Spleen (tissue), 11 donors: ENCODE results near the gene CARD10. TPM values are rescaled to one million over a fixed set of nuclear protein-coding genes. Genes with fewer than 3 reads are reported as not detected.

Experiments used
- DNase-seq: peaks from one replicate; pipeline ENCODE4 v3.0.0-alpha.2; 2020
- H3K27ac ChIP-seq, 8 donors: fragments of 200-600 bp; sonication (generic) in 7 of 8; 1 replicate in 4 of 8; 2 replicates in 4 of 8; pipeline versions ENCODE4 v1.5.0 to v1.8.0; 2016 to 2021; ENCODE audit warnings: inconsistent platforms in 4 of 8, mild to moderate bottlenecking in 4 of 8, moderate library complexity in 1 of 8
- H3K27me3 ChIP-seq, 7 donors: fragments of 200-600 bp; sonication (generic) in 6 of 7; replicated peaks in 1 of 7; 1 replicate in 4 of 7; 2 replicates in 3 of 7; pipeline versions ENCODE4 v1.5.0 to v1.8.0; 2016 to 2021; ENCODE audit warnings: inconsistent platforms in 3 of 7, mild to moderate bottlenecking in 1 of 7
- H3K36me3 ChIP-seq, 6 donors: fragments of 200-600 bp; sonication (generic) in 5 of 6; 1 replicate in 4 of 6; 2 replicates in 2 of 6; pipeline versions ENCODE4 v1.5.0 to v1.8.0; 2016 to 2021; ENCODE audit warnings: inconsistent platforms in 2 of 6
- H3K4me1 ChIP-seq, 6 donors: fragments of 200-600 bp; sonication (generic) in 5 of 6; 1 replicate in 3 of 6; 2 replicates in 3 of 6; pipeline versions ENCODE4 v1.5.0 to v1.8.0; 2016 to 2021; ENCODE audit warnings: inconsistent platforms in 3 of 6
- H3K4me3 ChIP-seq, 8 donors: fragments of 200-600 bp; sonication (generic) in 7 of 8; 1 replicate in 4 of 8; 2 replicates in 4 of 8; pipeline versions ENCODE4 v1.5.0 to v1.8.0; 2016 to 2021; ENCODE audit warnings: inconsistent platforms in 4 of 8, mild to moderate bottlenecking in 4 of 8, moderate library complexity in 2 of 8
- H3K9me3 ChIP-seq, 8 donors: fragments of 200-600 bp; sonication (generic) in 7 of 8; 1 replicate in 4 of 8; 2 replicates in 4 of 8; pipeline versions ENCODE4 v1.5.0 to v1.8.0; 2016 to 2021; ENCODE audit warnings: inconsistent platforms in 4 of 8
- POLR2A ChIP-seq, 3 donors: fragments of 450-650 bp; IDR thresholded peaks; one replicate each; pipeline ENCODE4 v1.5.1; 2017; ENCODE audit warnings: antibody characterized with exemption in 3 of 3, mild to moderate bottlenecking in 1 of 3
- POLR2AphosphoS5 ChIP-seq, 3 donors: sonication (generic); formaldehyde crosslinking; IDR thresholded peaks; one replicate each; pipeline ENCODE4 v1.5.1; 2017; ENCODE audit warnings: antibody characterized with exemption in 3 of 3
- WGBS, 5 donors: extraction: QIAGEN DNeasy Blood & Tissue Kit in 3 of 5; methylation state at CpG; one replicate each; pipeline versions ENCODE4 v1.1.5 to v1.1.7; 2013 to 2018; 5-methylcytosine and 5-hydroxymethylcytosine counted together
- intact Hi-C: fragments of 100-400 bp; cut with DNase I; formaldehyde crosslinking; loops from one replicate; pipeline ENCODE4 v1.15.0; 2023; ENCODE audit warnings: low total_unique reads
- polyA plus RNA-seq, 3 donors: library from polyadenylated mRNA; stranded (reverse); fragments of 200-250 nt; gene quantifications; one replicate each; pipeline ENCODE4 v1.2.1, GENCODE V29; 2013
- total RNA-seq, 7 donors: library from RNA; depleted of rRNA in 3 of 7; stranded (reverse); fragments of >200 nt in 3 of 7; fragmentation: NEBNext Ultra II Directional in 4 of 7; extraction: Animal tissue kit (Norgen Biotek cat#: 25700) in 4 of 7; gene quantifications; one replicate each; pipeline versions ENCODE4 v1.1.0 to v1.2.1, GENCODE V29; 2016 to 2021
- TF ChIP-seq, protein P1 (sequence below), 11 experiments: fragments of 200-600 bp in 7 of 11; fragments of 450-650 bp in 4 of 11; sonication (generic) in 4 of 11; IDR thresholded peaks in 8 of 11; conservative IDR thresholded peaks in 3 of 11; 1 replicate in 7 of 11; 2 replicates in 4 of 11; pipeline versions ENCODE4 v1.4.0 to v1.8.0; 2016 to 2021; ENCODE audit warnings: antibody characterized with exemption in 11 of 11, inconsistent platforms in 4 of 11, mild to moderate bottlenecking in 1 of 11
- donor health status: healthy with polysubstance abuse.
- donor health status: DM: no; HTN: no; CAD: no; lungs with moderate emphysema.
- donor health status: DM: no; HTN: no; CAD: no.
- donor health status: Bipolar disorder and iron deficiency.
- donor health status: healthy.
- donor health status: DM: no; HTN: no; CAD: no.
- donor health status: DM: yes; HTN: yes; CAD: no.

The CARD10 gene
- total and polyA plus RNA-seq, 10 donors: 2.5 to 12.5 (median 9.5) TPM

DNA sequence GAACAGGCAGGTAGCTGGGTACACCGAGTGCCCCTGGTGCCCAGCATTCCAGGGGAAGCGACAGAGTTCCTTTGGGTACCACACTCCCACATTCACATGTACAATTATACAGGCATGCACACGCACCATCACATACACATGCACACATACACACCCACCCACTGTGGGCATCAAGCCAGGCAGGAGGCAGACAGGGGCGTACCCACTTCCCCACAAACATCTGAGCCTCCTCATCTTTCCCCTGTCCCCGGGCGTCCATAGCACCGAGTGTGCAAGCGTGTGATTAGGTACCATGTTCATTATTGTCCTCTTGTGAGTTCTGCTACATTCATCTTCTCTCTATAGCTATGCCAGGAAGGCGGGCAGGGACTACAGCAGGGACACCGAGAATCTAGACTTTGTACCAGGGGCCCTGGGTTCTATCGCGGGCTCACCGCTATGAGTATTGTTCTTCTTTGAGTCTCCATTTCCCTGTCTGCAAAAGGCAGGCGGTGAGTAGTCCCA is 2.1 kb upstream of the CARD10 start:
- peaks cover 0 to 5% (median 0%) of the 10 kb centered on the region in 8 donors for H3K9me3 ChIP-seq
- H3K36me3 ChIP-seq: no peaks in the 10 kb centered on the region
- no peak for TF ChIP-seq POLR2AphosphoS5 (IDR thresholded peaks at IDR 0.05)
- no peak for TF ChIP-seq POLR2A (IDR thresholded peaks at IDR 0.05)
- TF ChIP-seq, protein P1, sequence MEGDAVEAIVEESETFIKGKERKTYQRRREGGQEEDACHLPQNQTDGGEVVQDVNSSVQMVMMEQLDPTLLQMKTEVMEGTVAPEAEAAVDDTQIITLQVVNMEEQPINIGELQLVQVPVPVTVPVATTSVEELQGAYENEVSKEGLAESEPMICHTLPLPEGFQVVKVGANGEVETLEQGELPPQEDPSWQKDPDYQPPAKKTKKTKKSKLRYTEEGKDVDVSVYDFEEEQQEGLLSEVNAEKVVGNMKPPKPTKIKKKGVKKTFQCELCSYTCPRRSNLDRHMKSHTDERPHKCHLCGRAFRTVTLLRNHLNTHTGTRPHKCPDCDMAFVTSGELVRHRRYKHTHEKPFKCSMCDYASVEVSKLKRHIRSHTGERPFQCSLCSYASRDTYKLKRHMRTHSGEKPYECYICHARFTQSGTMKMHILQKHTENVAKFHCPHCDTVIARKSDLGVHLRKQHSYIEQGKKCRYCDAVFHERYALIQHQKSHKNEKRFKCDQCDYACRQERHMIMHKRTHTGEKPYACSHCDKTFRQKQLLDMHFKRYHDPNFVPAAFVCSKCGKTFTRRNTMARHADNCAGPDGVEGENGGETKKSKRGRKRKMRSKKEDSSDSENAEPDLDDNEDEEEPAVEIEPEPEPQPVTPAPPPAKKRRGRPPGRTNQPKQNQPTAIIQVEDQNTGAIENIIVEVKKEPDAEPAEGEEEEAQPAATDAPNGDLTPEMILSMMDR (IDR thresholded peaks at IDR 0.05 in 8 of 11, conservative IDR thresholded peaks at IDR 0.05 in 3 of 11): no peak
- H3K27ac ChIP-seq: no peak overlapping the region
- 60 to 67% (median 66%) methylated on average over 14 of the region's 14 CpGs for WGBS, 5 donors
- peaks cover 0 to 45% (median 25%) of the 10 kb centered on the region in 6 donors for H3K4me1 ChIP-seq
- intact Hi-C loops: no loop called here
- DNase-seq: no peak
- H3K27me3 ChIP-seq: peaks cover 0 to 74% (median 19%) of the 10 kb centered on the region in 7 donors
- no peak overlapping the region for H3K4me3 ChIP-seq

DNA sequence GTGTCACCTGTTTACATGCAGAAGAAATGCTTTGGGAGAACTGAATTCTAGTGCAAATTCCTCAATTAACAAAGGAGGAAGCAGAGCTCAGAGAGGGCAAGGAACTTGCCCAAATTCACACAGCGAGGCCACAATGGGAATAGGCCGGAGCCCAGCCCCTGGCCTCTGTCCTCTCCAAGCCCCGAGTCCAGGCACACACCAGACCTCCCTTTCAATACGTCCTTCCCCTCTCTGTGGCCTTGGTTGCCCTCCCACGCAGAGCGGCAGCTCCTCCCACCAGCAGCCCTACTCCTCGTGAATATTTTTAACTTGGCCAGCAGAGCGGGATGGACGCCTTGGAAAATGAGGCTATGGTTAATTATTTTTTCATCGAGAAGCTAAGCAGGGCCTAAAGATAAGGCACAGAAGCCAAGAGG is 1.6 kb upstream of the CARD10 start:
- peaks cover 0 to 7% (median 0%) of the 10 kb centered on the region in 8 donors for H3K9me3 ChIP-seq
- intact Hi-C loops: no loop called here
- DNase-seq: no peak
- TF ChIP-seq POLR2AphosphoS5 (IDR thresholded peaks at IDR 0.05): peak in 1 of 3 donors; percentile 31
- TF ChIP-seq, protein P1 (IDR thresholded peaks at IDR 0.05 in 8 of 11, conservative IDR thresholded peaks at IDR 0.05 in 3 of 11): no peak
- H3K27ac ChIP-seq: no peak overlapping the region
- H3K27me3 ChIP-seq: peaks cover 0 to 74% (median 19%) of the 10 kb centered on the region in 7 donors
- no peak overlapping the region for H3K4me3 ChIP-seq
- H3K36me3 ChIP-seq: peaks cover 0 to 3% (median 0%) of the 10 kb centered on the region in 6 donors
- peaks cover 0 to 45% (median 25%) of the 10 kb centered on the region in 6 donors for H3K4me1 ChIP-seq
- 53 to 80% (median 68%) methylated on average over 10 of the region's 10 CpGs for WGBS, 5 donors

DNA sequence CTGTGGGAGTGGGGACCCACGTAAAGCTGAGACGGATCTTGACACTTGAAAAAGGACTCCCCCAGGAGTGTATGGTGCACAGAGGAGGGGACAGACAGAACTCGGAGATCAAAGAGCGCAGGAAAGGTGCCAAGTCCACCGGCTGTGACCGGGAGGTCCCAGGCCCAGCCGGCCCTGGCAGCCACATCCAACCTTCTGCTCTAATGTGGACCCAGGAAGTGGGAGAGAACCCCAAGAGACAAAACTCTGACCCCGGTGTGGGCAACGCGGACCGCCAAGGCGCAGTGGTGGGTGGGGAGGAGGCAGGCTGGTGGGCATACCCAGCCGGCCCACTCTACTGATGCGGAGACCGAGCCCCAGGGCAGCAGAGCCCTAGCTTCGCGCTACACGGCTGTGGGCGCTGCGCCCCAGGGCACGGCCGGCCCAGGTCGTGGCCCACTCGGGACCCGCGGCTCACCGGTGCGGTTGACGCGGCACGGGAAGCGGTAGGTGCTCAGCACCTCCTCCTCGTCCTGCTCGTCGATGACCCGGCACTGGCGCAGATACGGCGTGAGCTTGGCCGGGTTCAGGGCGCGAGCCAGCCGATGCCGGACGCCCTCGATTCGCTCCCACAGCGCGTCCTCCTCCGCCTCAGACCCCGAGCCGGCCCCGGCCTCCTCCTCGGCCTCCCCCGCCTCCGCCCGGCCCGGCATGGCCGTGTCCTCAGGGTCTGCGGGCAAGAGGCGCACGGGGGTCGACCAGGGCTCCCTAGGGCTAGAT is 527 bp downstream of the CARD10 start:
- TF ChIP-seq POLR2AphosphoS5 (IDR thresholded peaks at IDR 0.05): peak in 1 of 3 donors; percentile 27
- TF ChIP-seq, protein P1 (IDR thresholded peaks at IDR 0.05 in 8 of 11, conservative IDR thresholded peaks at IDR 0.05 in 3 of 11): no peak
- no peak for TF ChIP-seq POLR2A (IDR thresholded peaks at IDR 0.05)
- WGBS, 5 donors: 15 to 23% (median 20%) methylated on average over 17 to 63 of the region's 63 CpGs
- H3K27ac ChIP-seq: peak overlapping the region in 5 of 8 donors; percentile 44 to 70 (median 59)
- peaks cover 0 to 7% (median 0%) of the 10 kb centered on the region in 8 donors for H3K9me3 ChIP-seq
- peaks cover 0 to 6% (median 0%) of the 10 kb centered on the region in 6 donors for H3K36me3 ChIP-seq
- intact Hi-C loops: no loop called here
- H3K4me1 ChIP-seq: peaks cover 0 to 44% (median 26%) of the 10 kb centered on the region in 6 donors
- H3K4me3 ChIP-seq: peak overlapping the region; percentile 38 to 81 (median 54)
- no peak for DNase-seq
- peaks cover 0 to 59% (median 19%) of the 10 kb centered on the region in 7 donors for H3K27me3 ChIP-seq
